HFF-Myc (cell line): ENCODE data around the gene VPS13C.

Experiments used
- DNase-seq: peaks from one replicate; pipeline ENCODE4 v3.0.0-alpha.2; 2011; ENCODE audit warnings: low read depth; ENCODE audit errors: extremely low read depth
- H3K4me3 ChIP-seq: replicated peaks from 2 replicates; pipeline ENCODE4 v1.5.1; 2011; ENCODE audit warnings: low read depth, mild to moderate bottlenecking, control low read depth, low read length
- CTCF ChIP-seq: IDR thresholded peaks from 2 replicates; pipeline ENCODE4 v1.5.1; 2012; ENCODE audit warnings: mild to moderate bottlenecking, low read depth, low read length, control low read depth; ENCODE audit errors: missing control alignments

The VPS13C gene

DNA sequence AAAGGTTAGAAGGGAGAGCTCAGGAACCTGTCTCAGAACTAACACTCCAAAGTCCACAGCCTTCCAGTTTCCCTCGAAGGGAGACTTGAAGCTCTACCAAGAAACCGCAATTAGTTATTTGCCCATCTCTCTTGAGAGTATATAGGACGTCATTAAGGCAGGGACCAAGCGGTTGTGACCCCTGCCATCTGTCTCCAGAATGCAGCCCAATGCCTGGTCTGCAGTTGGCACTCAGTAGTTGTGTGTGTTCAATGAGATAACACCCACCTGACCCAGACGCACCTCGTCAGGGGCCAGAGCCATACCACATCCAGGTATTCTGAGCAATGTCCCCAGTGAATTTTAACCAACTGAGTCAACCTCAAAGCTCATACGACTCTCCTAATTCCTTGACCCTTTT, 251.0 kb downstream of the VPS13C start:
- DNase-seq: no peak
- no peak overlapping the region for H3K4me3 ChIP-seq
- TF ChIP-seq CTCF: no peak

GRCh38 chr15:61807281-61807929, 252.8 kb downstream of the VPS13C start:
- TF ChIP-seq CTCF: no peak
- no peak overlapping the region for H3K4me3 ChIP-seq
- DNase-seq: no peak
